ENCODE results near the gene C19orf44.
"Not testable (repeated sequence)": the region's sequence is repeated elsewhere in the genome, so short reads cannot be mapped to it uniquely, and the experiment has no call there.

C19orf44 gene

DNA sequence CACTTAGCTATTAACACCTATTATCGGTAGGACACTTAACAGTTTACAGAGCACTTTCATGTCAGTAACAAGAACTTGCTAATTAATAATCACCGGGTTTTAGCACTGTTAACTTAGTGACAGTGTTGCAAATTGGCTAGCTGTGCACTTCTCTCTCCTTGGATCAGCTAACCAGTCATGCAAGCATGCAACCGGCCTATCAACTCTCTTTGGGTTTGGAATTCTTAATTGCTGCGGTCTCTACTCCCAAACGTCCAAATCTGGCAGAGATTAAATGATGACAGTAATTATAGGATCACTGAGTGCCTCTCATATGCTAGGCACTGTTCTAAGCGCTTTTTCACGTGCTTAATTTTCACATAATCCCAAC is 25.7 kb upstream of the C19orf44 start:
- no peak for DNase-seq

GRCh38 chr19:16470911-16471811 is 25.0 kb upstream of the C19orf44 start:
- no peak for DNase-seq

DNA sequence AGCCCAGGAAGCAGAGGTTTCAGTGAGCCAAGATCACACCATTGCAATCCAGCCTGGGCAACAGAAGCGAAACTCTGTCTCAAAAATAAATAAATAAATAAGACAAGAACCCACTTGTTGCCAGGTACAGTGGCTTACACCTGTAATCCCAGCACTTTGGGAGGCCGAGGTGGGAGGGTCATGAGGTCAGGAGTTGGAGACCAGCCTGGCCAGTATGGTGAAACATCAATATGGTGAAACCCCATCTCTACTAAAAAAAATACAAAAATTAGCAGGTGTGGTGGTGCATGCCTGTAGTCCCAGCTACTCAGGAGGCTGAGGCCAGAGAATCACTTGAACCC is 23.7 kb upstream of the C19orf44 start:
- not testable (repeated sequence) for DNase-seq

DNA sequence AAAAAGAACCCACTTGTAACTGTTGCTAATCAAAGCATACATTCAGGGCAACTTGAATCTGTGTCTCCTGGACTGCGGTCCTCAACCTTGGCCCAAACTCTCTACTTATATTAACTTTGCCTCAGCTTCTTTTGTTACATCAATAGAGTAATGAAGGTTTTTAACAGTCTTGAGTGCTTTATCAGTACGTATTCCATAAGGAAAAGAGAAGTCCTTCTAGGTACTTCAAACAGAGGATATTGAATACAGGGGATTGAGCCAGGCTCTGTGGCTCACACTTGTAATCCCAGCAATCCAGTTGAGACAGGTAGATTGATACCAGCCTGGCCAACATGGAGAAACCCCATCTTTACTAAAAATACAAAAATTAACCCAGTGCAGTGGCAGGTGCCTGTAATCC is 23.2 kb upstream of the C19orf44 start:
- DNase-seq = no peak

GRCh38 chr19:16473875-16474392 is 22.3 kb upstream of the C19orf44 start:
- no peak for DNase-seq

GRCh38 chr19:16476401-16476800 is 19.8 kb upstream of the C19orf44 start:
- no peak for DNase-seq

- no peak for DNase-seq
Measured at GRCh38 chr19:16477311-16477710, 18.9 kb upstream of the C19orf44 start.

DNA sequence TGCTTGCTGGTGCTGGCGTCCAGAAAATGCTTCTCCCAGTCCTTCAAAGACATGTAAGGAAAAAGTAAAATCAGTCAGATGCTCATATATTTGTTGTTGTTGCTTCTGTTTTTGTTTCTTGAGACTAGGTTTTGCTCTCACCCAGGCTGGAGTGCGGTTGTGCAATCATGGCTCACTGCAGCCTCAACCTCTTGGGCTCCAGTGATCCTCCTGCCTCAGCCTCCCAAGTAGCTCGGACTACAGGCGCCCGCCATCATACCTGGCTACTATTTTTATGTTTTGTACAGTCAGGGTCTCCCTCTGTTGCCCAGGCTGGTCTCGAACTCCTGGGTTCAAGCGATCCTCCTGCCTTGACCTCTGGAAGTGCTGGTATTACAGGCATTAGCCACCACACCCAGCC is 13.4 kb upstream of the C19orf44 start:
- DNase-seq = no peak

DNA sequence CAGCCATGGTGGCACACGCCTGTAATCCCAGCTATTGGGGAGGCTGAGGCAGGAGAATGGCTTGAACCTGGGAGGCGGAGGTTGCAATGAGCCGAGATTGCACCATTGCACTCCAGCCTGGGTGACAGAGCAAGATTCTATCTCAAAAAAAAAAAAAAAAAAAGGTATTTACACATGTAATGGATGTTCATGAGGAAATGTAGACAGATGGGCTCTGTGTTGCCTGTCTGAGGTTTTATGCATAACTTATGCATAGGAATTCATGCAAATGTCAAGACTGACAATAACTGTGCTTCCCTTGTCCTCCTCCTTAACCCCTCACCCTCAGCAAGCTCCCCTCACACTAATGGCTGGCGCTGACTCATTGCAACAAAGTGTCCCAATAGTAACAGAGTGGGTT is 9.7 kb upstream of the C19orf44 start:
- DNase-seq = not testable (repeated sequence)

DNA sequence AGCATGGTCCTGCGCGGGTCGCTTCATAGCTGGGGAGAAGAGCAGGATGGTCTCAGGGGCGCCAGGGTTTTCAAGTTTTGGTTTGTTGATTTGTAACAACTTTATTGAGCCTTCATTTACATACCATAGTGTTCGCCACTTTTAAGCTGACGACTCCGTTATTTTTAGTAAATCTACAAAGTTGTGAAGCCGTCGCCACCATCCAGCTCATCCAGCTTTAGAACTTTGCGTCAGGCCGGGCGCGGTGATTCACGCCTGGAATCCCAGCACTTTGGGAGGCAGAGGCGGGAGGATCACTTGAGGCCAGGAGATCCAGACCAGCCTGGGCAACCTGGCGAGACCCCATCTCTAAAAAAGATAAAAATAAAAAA is 404 bp downstream of the C19orf44 start:
- DNase-seq = no peak

- no peak for DNase-seq
Measured at GRCh38 chr19:16497042-16497441, 848 bp downstream of the C19orf44 start.

DNA sequence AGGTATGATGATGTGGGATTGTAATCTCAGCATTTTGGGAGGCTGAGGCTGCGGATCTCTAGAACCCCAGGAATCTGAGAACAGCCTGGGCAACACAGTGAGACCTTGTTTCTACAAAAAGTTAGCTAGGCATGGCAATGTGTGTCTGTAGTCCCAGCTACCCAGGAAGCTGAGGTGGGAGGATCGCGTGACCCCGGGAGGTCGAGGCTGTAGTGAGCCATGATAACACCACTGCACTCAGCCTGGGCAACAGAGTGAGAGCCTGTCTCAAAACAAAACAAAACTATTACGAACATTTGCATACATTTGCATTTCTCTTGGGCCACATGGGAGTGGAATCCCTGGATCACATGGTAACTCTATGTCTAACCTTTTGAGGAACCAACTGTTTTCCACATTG is 1.6 kb downstream of the C19orf44 start:
- DNase-seq = no peak

GRCh38 chr19:16504271-16504670 is 8.1 kb downstream of the C19orf44 start:
- DNase-seq = no peak

DNA sequence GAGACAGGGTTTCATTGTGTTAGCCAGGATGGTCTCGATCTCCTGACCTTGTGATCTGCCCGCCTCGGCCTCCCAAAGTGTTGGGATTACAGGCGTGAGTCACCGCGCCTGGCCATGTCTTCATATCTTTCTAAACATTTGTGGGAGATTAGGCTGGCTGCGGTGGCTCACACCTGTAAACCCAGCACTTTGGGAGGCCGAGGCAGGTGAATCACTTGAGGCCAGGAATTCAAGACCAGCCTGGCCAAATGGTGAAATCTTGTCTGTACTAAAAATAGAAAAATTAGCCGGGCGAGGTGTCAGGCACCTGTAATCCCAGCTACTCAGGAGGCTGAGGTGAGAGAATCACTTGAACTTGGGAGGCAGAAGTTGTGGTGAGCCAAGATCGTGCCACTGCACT is 10.0 kb downstream of the C19orf44 start:
- DNase-seq = not testable (repeated sequence)

GRCh38 chr19:16506961-16507360 is 10.8 kb downstream of the C19orf44 start:
- no peak for DNase-seq

DNA sequence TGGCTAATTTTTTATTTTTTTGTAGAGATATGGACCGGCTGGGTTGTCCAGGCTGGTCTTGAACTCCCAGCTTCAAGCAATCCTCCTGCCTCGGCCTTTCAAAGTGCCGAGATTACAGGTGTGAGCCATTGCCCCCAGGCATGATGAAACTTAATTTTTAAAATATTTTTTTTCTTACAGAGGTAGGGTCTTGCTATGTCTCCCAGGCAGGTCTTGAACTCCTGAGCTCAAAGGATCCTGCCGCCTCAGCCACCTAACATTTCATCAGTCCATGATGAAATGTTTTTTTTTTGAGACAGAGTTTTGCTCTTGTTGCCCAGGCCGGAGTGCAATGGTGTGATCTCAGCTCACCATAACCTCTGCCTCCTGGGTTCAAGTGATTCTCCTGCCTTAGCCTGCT is 12.4 kb downstream of the C19orf44 start:
- DNase-seq = no peak

DNA sequence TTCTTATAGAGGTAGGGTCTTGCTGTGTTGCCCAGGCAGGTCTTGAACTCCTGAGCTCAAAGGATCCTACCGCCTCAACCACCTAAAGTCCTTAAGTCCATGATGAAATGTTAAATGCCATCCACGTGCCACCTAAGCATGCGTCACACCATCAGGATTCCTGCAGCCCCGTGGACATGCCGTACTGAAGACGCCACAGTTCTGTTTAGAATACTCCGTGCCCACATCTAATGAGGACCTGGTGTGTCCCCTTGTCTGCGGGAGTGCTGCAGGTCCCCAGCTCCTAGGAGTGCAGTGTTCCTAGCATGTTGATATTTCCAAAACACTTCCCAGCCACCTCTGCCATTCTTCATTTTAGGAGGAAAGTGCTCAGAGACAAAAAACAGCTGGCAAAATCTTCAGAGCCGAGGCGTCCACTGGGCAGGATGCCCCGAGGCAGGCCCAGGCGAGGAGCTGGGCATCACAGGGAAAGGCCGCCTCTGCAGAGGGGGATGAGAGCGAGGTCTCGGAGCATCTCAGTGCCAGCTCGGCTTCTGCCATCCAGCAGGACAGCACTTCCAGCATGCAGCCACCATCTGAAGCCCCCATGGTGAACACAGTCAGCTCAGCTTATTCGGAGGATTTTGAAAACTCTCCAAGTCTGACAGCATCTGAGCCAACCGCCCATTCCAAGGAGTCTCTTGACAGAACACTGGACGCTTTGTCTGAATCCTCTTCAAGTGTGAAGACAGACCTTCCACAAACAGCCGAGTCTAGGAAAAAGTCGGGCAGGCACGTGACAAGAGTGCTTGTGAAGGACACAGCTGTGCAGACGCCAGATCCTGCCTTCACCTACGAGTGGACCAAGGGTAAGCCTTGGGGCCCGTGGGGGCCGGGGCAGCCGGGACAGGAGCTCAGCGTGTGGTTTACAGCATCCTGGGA is 13.2 kb downstream of the C19orf44 start:
- no peak for DNase-seq

GRCh38 chr19:16512611-16513010 is 16.4 kb downstream of the C19orf44 start:
- DNase-seq = not testable (repeated sequence)

GRCh38 chr19:16514383-16515019 is 18.3 kb downstream of the C19orf44 start:
- no peak for DNase-seq

DNA sequence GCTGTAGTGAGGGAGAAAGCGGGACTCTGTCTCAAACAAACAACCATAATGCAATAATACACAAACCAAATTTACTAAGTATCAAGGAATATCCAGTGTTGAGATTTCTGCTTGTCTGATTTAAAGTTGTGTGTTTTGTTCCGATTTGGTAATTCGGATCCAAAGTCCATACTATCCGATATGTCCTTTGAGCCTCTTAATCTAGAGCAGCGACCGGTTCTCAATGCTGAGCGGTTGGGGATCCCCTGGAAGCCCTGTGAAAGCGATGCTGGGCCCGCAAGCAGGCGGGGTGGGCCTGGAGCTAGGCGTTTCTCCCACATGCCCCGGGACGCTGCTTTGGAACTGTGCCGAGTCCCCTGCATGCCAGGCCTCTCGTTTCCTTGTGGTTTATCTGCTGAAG is 20.2 kb downstream of the C19orf44 start:
- DNase-seq = no peak

GRCh38 chr19:16516923-16517610 is 20.9 kb downstream of the C19orf44 start:
- no peak for DNase-seq

DNA sequence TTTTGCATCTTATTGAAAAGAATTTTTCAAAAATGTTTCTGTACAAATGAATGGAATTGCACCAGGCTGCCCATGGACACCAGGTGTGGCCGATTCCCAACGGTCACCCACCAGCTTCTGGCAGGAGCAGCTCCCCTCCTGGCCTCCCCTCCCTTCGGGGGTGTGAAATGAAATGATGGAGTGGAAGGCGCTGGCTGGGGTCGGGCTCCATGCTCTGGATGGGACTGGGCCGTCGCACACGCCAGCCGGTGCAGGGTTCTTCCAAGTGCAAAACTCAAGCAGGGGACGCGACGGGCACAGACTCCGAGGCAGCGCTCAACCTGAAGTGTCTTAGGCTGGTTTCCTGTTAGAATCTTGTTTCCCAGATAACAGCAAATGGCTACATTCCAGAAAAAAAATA is 21.9 kb downstream of the C19orf44 start:
- DNase-seq = no peak
